OCI-LY3 (cell line): ENCODE measurements around the gene SLC25A48.

Experiments used
- H2AFZ ChIP-seq: fragments of 200-600, 300-600 bp; shearing (Covaris generic); 2 replicates; pipeline ENCODE4 v1.6.0; 2014; ENCODE audit warnings: antibody characterized with exemption, low read depth, low read length
- H3K27ac ChIP-seq: fragments of 200-600, 300-600 bp; sonication (generic); 2 replicates; pipeline ENCODE4 v1.5.1; 2014; ENCODE audit warnings: mild to moderate bottlenecking, low read length, moderate library complexity, mixed read lengths
- H3K27me3 ChIP-seq: fragments of 200-600, 300-600 bp; sonication (generic); 2 replicates; pipeline ENCODE4 v1.6.1; 2014; ENCODE audit warnings: low read depth, low read length, mixed read lengths
- H3K36me3 ChIP-seq: fragments of 200-600, 300-600 bp; sonication (generic); replicated peaks from 2 replicates; pipeline ENCODE3; 2014; ENCODE audit warnings: low read depth, low read length, mixed read lengths
- H3K4me1 ChIP-seq: fragments of 300-600, 200-600 bp; sonication (generic); 2 replicates; pipeline ENCODE4 v1.6.1; 2014; ENCODE audit warnings: low read length, mixed read lengths
- H3K4me2 ChIP-seq: fragments of 200-600, 300-600 bp; sonication (generic); 2 replicates; pipeline ENCODE4 v1.6.1; 2014; ENCODE audit warnings: low read length, mixed read lengths
- H3K4me3 ChIP-seq: fragments of 300-600, 200-600 bp; sonication (generic); 2 replicates; pipeline ENCODE4 v1.5.1; 2014; ENCODE audit warnings: antibody characterized with exemption, mild to moderate bottlenecking, low read length, moderate library complexity
- H3K79me2 ChIP-seq: fragments of 300-600, 200-600 bp; shearing (Covaris generic); 2 replicates; pipeline ENCODE4 v1.6.1; 2014; ENCODE audit warnings: mild to moderate bottlenecking, low read length, mixed read lengths
- H3K9ac ChIP-seq: fragments of 300-600, 200-600 bp; shearing (Covaris generic); 2 replicates; pipeline ENCODE4 v1.6.0; 2014; ENCODE audit warnings: mild to moderate bottlenecking, low read length, moderate library complexity
- H3K9me3 ChIP-seq: fragments of 200-600, 300-600 bp; shearing (Covaris generic); 2 replicates; pipeline ENCODE4 v1.6.1; 2014; ENCODE audit warnings: low read length, mixed read lengths; ENCODE audit not compliant: insufficient read depth
- H4K20me1 ChIP-seq: fragments of 200-600, 300-600 bp; sonication (generic); 2 replicates; pipeline ENCODE4 v1.6.1; 2016; ENCODE audit warnings: low read length, mixed read lengths; ENCODE audit not compliant: insufficient read depth
- EZH2phosphoT487 ChIP-seq: fragments of 200-600 bp; shearing (Covaris generic); IDR thresholded peaks from 2 replicates; pipeline ENCODE4 v1.6.1; 2018; ENCODE audit warnings: antibody characterized with exemption, mixed run types, low read depth
- TF ChIP-seq, protein P1 (sequence below): fragments of 200-600, 300-600 bp; sonication (generic); IDR thresholded peaks from 2 replicates; pipeline ENCODE4 v1.5.1; 2014; ENCODE audit warnings: antibody characterized with exemption, low read length, low read depth

Gene SLC25A48

DNA sequence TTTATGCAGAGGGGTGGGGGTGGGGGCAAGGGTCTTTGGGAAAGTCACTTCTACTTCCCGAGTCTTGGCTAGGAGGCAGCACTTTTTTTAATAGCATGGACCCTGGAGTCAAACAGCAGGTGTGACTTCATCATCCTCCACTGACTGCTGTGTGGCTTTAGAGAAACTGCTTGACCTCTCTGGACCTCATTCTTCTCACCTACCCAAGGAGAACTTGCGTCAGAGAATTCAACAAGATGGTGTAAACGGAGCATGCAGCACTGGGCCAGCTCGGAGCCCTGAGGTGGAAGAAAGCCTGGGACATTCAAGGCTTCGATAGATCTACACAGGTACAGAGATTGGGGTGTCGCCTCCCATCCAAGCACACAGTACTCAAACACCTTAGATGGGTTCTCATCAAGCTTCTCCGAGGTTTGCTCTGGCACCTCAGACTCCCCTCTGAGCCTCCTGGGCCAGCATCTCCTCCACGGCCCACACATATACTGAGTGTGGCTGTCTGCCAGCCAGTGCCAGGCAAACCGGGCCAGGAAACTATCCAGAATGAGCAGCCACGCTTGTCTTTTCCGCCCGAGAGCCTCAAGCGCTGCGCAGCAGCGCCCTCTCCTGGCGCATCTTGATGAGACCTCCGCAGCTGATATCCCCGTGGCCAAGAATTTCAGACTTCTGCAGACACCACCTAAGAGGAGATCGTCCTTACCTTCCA is 4.6 kb upstream of the SLC25A48 start:
- Histone ChIP-seq H3K4me1 (0 out of 2 replicates have a peak, but pooled peaks cover 4% of the 10 kb centered on the region), H3K4me2 (peak overlapping the region; percentile 76), H3K9me3 (no peaks in the 10 kb centered on the region), H4K20me1 (no peaks in the 10 kb centered on the region), H3K79me2 (no peaks in the 10 kb centered on the region), H3K36me3 (no peaks in the 10 kb centered on the region), H3K27me3 (no peaks in the 10 kb centered on the region), H3K4me3 (peak overlapping the region; percentile 63), H3K9ac (no peak overlapping the region), H2AFZ (no peak overlapping the region), H3K27ac (no peak overlapping the region)
- no peak for TF ChIP-seq EZH2phosphoT487
- TF ChIP-seq, protein P1, sequence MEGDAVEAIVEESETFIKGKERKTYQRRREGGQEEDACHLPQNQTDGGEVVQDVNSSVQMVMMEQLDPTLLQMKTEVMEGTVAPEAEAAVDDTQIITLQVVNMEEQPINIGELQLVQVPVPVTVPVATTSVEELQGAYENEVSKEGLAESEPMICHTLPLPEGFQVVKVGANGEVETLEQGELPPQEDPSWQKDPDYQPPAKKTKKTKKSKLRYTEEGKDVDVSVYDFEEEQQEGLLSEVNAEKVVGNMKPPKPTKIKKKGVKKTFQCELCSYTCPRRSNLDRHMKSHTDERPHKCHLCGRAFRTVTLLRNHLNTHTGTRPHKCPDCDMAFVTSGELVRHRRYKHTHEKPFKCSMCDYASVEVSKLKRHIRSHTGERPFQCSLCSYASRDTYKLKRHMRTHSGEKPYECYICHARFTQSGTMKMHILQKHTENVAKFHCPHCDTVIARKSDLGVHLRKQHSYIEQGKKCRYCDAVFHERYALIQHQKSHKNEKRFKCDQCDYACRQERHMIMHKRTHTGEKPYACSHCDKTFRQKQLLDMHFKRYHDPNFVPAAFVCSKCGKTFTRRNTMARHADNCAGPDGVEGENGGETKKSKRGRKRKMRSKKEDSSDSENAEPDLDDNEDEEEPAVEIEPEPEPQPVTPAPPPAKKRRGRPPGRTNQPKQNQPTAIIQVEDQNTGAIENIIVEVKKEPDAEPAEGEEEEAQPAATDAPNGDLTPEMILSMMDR: peak; percentile 79

DNA sequence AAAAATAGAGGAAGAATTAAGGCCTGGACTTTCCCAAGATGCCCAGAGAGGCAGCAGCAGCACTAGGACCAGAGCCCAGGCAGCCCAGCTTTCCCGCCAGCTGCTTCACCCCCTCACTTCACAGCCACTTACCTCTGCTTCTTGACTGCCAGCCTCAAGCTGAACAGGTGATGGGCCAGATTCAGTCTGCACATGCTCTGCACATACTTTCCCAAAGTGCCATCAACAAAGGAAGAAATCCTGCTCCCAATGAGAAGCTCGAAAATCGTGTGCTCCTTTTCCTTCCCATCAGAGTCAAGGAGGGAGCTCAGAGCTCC is 4.1 kb upstream of the SLC25A48 start:
- no peaks in the 10 kb centered on the region for H3K9me3 ChIP-seq
- no peak overlapping the region for H3K9ac ChIP-seq
- no peak overlapping the region for H2AFZ ChIP-seq
- no peaks in the 10 kb centered on the region for H3K79me2 ChIP-seq
- H3K27me3 ChIP-seq: no peaks in the 10 kb centered on the region
- H4K20me1 ChIP-seq: no peaks in the 10 kb centered on the region
- TF ChIP-seq EZH2phosphoT487: no peak
- TF ChIP-seq, protein P1: no peak
- peak overlapping the region; percentile 76 for H3K4me2 ChIP-seq
- H3K36me3 ChIP-seq: no peaks in the 10 kb centered on the region
- H3K4me1 ChIP-seq: 0 out of 2 replicates have a peak, but pooled peaks cover 4% of the 10 kb centered on the region
- H3K27ac ChIP-seq: no peak overlapping the region
- H3K4me3 ChIP-seq: no peak overlapping the region

DNA sequence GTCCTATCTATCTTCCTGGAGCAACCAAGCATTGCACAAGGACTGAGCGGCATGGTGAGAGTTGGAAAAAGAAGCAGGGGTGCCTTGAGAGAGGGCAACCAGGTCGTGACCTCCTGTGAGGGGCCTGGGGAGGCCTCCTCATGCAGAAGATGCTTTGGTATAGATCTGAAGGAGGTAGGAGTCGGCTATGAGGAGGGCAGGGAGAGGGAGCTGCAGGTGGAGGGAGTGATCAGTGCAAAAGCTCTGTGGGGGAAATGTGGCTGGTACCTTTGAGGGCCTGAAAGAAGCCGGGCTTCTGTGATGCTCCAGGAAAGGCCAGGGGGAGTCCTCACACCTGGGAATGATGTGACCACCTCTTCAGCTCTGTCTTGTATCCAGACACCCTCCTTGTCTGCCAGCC is 3.6 kb upstream of the SLC25A48 start:
- H3K9ac ChIP-seq: no peak overlapping the region
- no peak overlapping the region for H3K4me3 ChIP-seq
- no peak overlapping the region for H3K27ac ChIP-seq
- no peak for TF ChIP-seq EZH2phosphoT487
- TF ChIP-seq, protein P1: no peak
- no peaks in the 10 kb centered on the region for H3K9me3 ChIP-seq
- no peaks in the 10 kb centered on the region for H3K27me3 ChIP-seq
- no peak overlapping the region for H3K4me2 ChIP-seq
- H4K20me1 ChIP-seq: no peaks in the 10 kb centered on the region
- H3K4me1 ChIP-seq: 0 out of 2 replicates have a peak, but pooled peaks cover 4% of the 10 kb centered on the region
- H3K79me2 ChIP-seq: no peaks in the 10 kb centered on the region
- H3K36me3 ChIP-seq: no peaks in the 10 kb centered on the region
- H2AFZ ChIP-seq: no peak overlapping the region

DNA sequence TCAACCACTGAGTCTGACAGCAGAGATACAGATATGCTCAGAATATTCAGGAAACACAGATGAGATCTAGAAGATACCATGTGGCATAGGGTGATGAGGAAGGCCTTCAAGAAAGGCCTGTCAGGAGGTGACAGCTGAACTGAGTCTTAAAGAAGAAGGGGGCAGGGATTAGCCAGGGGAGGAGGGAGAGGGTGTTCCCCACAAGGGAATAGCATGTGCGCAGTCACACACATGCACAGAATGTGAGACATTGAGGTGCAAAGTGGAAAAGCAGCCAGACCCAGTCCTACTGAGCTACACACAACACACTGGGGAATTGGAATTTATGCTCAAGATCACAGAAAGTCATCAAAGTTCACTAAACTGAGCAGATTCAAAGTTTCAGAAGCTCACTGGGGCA is 3.0 kb upstream of the SLC25A48 start:
- no peak for TF ChIP-seq EZH2phosphoT487
- TF ChIP-seq, protein P1: no peak
- Histone ChIP-seq H3K4me2 (no peak overlapping the region), H3K9ac (no peak overlapping the region), H3K79me2 (no peaks in the 10 kb centered on the region), H3K9me3 (no peaks in the 10 kb centered on the region), H2AFZ (no peak overlapping the region), H3K27me3 (no peaks in the 10 kb centered on the region), H3K4me1 (0 out of 2 replicates have a peak, but pooled peaks cover 4% of the 10 kb centered on the region), H3K4me3 (no peak overlapping the region), H3K27ac (no peak overlapping the region), H4K20me1 (no peaks in the 10 kb centered on the region), H3K36me3 (no peaks in the 10 kb centered on the region)
